Measurements from ENCODE around the gene SNRPN. TPM values are rescaled to one million over a fixed set of nuclear protein-coding genes. Genes with fewer than 3 reads are reported as not detected.

SNRPN gene
- total RNA-seq, 4 donors from 2014 or later: 81.3 to 128 (median 124) TPM

GRCh38 chr15:24986653-24987052 is 31.9 kb downstream of the SNRPN start:
- 78 to 90% methylated on average over 6 of the region's 6 CpGs for WGBS, 2 donors
- H3K36me3 ChIP-seq: peaks cover 3 to 92% (median 11%) of the 10 kb centered on the region in 3 donors
- H3K9me3 ChIP-seq: peaks cover 0 to 72% (median 19%) of the 10 kb centered on the region in 4 donors
- H3K4me3 ChIP-seq: no peak overlapping the region
- TF ChIP-seq EP300 (IDR thresholded peaks at IDR 0.05): no peak
- TF ChIP-seq CTCF (IDR thresholded peaks at IDR 0.05): no peak
- TF ChIP-seq POLR2A (IDR thresholded peaks at IDR 0.05): no peak
- no peaks in the 10 kb centered on the region for H3K27me3 ChIP-seq
- no peaks in the 10 kb centered on the region for H3K4me1 ChIP-seq
- no peak overlapping the region for H3K27ac ChIP-seq
- no peak for DNase-seq (ENCODE audit: low spot score in 2 of 2)

- no peak for TF ChIP-seq POLR2A (IDR thresholded peaks at IDR 0.05)
- no peak for TF ChIP-seq EP300 (IDR thresholded peaks at IDR 0.05)
- no peak for TF ChIP-seq CTCF (IDR thresholded peaks at IDR 0.05)
- H3K4me3 ChIP-seq: no peak overlapping the region
- no peak for DNase-seq (ENCODE audit: low spot score in 2 of 2)
- no peaks in the 10 kb centered on the region for H3K27me3 ChIP-seq
- no peaks in the 10 kb centered on the region for H3K4me1 ChIP-seq
- WGBS, 2 donors: 55 to 76% methylated on average over 1 of the region's 1 CpG
- peaks cover 0 to 53% (median 0%) of the 10 kb centered on the region in 3 donors for H3K36me3 ChIP-seq
- no peak overlapping the region for H3K27ac ChIP-seq
- peaks cover 0 to 85% (median 20%) of the 10 kb centered on the region in 4 donors for H3K9me3 ChIP-seq
Observed at GRCh38 chr15:25019434-25019833, 64.6 kb downstream of the SNRPN start.

GRCh38 chr15:25022233-25022632 is 67.4 kb downstream of the SNRPN start:
- peaks cover 0 to 88% (median 18%) of the 10 kb centered on the region in 4 donors for H3K9me3 ChIP-seq
- TF ChIP-seq CTCF (IDR thresholded peaks at IDR 0.05) (no peak), POLR2A (IDR thresholded peaks at IDR 0.05) (no peak), EP300 (IDR thresholded peaks at IDR 0.05) (no peak)
- H3K27ac ChIP-seq: no peak overlapping the region
- H3K4me1 ChIP-seq: no peaks in the 10 kb centered on the region
- no peaks in the 10 kb centered on the region for H3K27me3 ChIP-seq
- 82 to 85% methylated on average over 2 of the region's 2 CpGs for WGBS, 2 donors
- H3K36me3 ChIP-seq: peaks cover 0 to 75% (median 0%) of the 10 kb centered on the region in 3 donors
- no peak for DNase-seq (ENCODE audit: low spot score in 2 of 2)
- no peak overlapping the region for H3K4me3 ChIP-seq

Small RNAs within 50 kb of the gene (small RNA-seq; reads per million reads assigned to genes)
- gene AC090602.1 (not detected), gene AC124312.4 (not detected), gene AC124312.5 (not detected)

Other genes with a start within 250 kb of the SNRPN start
- gene SNURF, start within 50 bp of the SNRPN start, total RNA-seq: 1 to 10 TPM in 3 of 4 donors, not detected in 1; 2.1 to 8.1 (median 3.5) TPM

Measured in tibial nerve (tissue), 4 donors.